Astrocyte of the cerebellum (primary cell): Measurements from ENCODE around the gene ZNF570.

Source experiments
- DNase-seq: peaks from one replicate; pipeline ENCODE4 v3.0.0-alpha.2; 2011; ENCODE audit warnings: low read depth
- H3K4me3 ChIP-seq: 2 replicates; pipeline ENCODE4 v1.5.1; 2011; ENCODE audit warnings: mild to moderate bottlenecking, low read depth, low read length, moderate library complexity
- CTCF ChIP-seq: IDR thresholded peaks from 2 replicates; pipeline ENCODE4 v1.5.1; 2012; ENCODE audit warnings: low read length, low read depth, moderate library complexity, mild to moderate bottlenecking; ENCODE audit errors: missing control alignments
- in situ Hi-C: cut with HindIII; loops from 2 replicates; pipeline ENCODE4 v1.10.0; 2017; ENCODE audit warnings: low sequenced_read_pairs

The ZNF570 gene

DNA sequence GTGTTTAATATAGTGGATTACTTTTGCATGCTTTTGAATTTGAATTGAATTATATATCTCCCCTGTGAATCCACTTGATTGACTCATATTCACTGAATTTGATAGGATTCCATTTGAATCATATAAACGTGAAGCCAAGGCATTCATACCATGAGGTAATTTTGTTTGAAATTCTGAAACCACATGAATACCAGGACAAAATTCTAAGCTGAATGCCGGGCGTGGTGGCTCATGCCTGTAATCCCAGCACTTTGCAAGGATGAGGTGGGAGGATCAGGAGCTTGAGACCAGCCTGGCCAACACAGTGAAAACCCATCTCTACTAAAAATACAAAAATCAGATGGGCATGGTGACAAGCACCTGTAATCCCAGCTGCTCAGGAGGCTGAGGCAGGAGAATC, 42.0 kb downstream of the ZNF570 start:
- in situ Hi-C loops = no loop called here
- no peak for DNase-seq
- H3K4me3 ChIP-seq = no peak overlapping the region
- TF ChIP-seq CTCF = no peak

- in situ Hi-C loops = no loop called here
- TF ChIP-seq CTCF = no peak
- no peak for DNase-seq
- no peak overlapping the region for H3K4me3 ChIP-seq
Measured at GRCh38 chr19:37511821-37512220, 42.7 kb downstream of the ZNF570 start.

DNA sequence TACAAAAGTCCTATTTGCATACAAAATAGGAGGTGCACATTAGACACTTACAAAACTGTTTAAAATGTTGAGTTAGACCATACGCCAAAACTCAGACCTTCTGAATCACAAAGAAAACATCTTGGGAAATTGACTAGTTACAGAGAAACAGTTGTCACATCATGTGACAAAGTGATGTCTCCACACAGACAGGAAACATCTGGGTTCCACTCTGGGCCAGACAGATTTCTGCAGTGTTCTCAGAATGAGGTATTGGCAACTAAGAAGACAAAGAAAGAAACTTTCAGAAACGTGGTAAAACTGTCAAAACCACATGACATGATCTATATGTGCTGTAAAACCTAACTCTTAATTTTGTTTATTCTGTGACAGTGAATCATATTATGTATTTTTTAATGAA, 44.2 kb downstream of the ZNF570 start:
- in situ Hi-C loops = no loop called here
- DNase-seq = no peak
- no peak for TF ChIP-seq CTCF
- no peak overlapping the region for H3K4me3 ChIP-seq

- H3K4me3 ChIP-seq = no peak overlapping the region
- no peak for DNase-seq
- TF ChIP-seq CTCF = no peak
- in situ Hi-C loops = no loop called here
Measured at GRCh38 chr19:37519890-37520289, 50.7 kb downstream of the ZNF570 start.

- TF ChIP-seq CTCF = no peak
- in situ Hi-C loops = no loop called here
- no peak overlapping the region for H3K4me3 ChIP-seq
- no peak for DNase-seq
Measured at GRCh38 chr19:37537391-37537947, 68.3 kb downstream of the ZNF570 start.
